IMR-90 (cell line): Measurements from ENCODE around the gene RPTOR. TPM values are rescaled to one million over a fixed set of nuclear protein-coding genes. Genes with fewer than 3 reads are reported as not detected.

Experiments used
- ATAC-seq: fragments of 200-7000 bp; cut with Tn5 transposase; 2 replicates; pipeline ENCODE4 v1.9.1; 2020; ENCODE audit warnings: low read depth, mild to moderate bottlenecking, moderate library complexity
- BruUV-seq: library from RNA; stranded (reverse); fragments of 400-500 nt; replicated peaks from 2 replicates; lab custom pipeline; 2021; lab: Mats Ljungman, UMichigan
- CTCF ChIA-PET: fragments of 300-600 bp; formaldehyde crosslinking; extraction: SDS; loops from one replicate; lab custom pipeline; 2021; ENCODE audit warnings: antibody characterized with exemption; lab: Yijun Ruan, JAX
- POLR2A ChIA-PET: fragments of 300-600 bp; sonication (Branson Sonifier 250); formaldehyde crosslinking; loops from one replicate; lab custom pipeline; 2022; ENCODE audit warnings: antibody characterized with exemption; ENCODE audit not compliant: unreplicated experiment; lab: Charles Lee
- DNase-seq: peaks from one replicate; pipeline ENCODE4 v3.0.0; 2013
- H2AFZ ChIP-seq: replicated peaks from 2 replicates; pipeline ENCODE3; 2013; ENCODE audit warnings: low read length, mild to moderate bottlenecking; ENCODE audit not compliant: poor library complexity
- H2AK5ac ChIP-seq: 2 replicates; pipeline ENCODE4 v1.6.1; 2013; ENCODE audit warnings: low read depth, low read length, inconsistent platforms
- H2AK9ac ChIP-seq: replicated peaks from 2 replicates; pipeline ENCODE3; 2013; ENCODE audit warnings: mild to moderate bottlenecking, low read depth, low read length, moderate library complexity; ENCODE audit not compliant: poor library complexity
- H2BK120ac ChIP-seq: 2 replicates; pipeline ENCODE4 v1.6.1; 2013; ENCODE audit warnings: low read depth, low read length, inconsistent platforms
- H2BK15ac ChIP-seq: 3 replicates; pipeline ENCODE4 v1.6.1; 2013; ENCODE audit warnings: low read depth, low read length, inconsistent platforms
- H2BK20ac ChIP-seq: 2 replicates; pipeline ENCODE4 v1.6.1; 2013; ENCODE audit warnings: low read depth, mild to moderate bottlenecking, inconsistent platforms, low read length, moderate library complexity
- H2BK5ac ChIP-seq: 2 replicates; pipeline ENCODE4 v1.6.1; 2013; ENCODE audit warnings: mild to moderate bottlenecking, low read depth, low read length, inconsistent platforms; ENCODE audit not compliant: poor library complexity, severe bottlenecking
- H3K14ac ChIP-seq: replicated peaks from 2 replicates; pipeline ENCODE4 v1.6.1; 2013; ENCODE audit warnings: low read depth, low read length, inconsistent platforms
- H3K18ac ChIP-seq: 2 replicates; pipeline ENCODE4 v1.6.1; 2013; ENCODE audit warnings: low read depth, low read length, control low read depth
- H3K23ac ChIP-seq: 2 replicates; pipeline ENCODE4 v1.6.1; 2013; ENCODE audit warnings: low read depth, low read length, inconsistent platforms
- H3K27ac ChIP-seq: 2 replicates; pipeline ENCODE4 v1.5.1; 2013; ENCODE audit warnings: mild to moderate bottlenecking, control low read depth, low read length; ENCODE audit not compliant: insufficient read depth
- H3K27me3 ChIP-seq: 2 replicates; pipeline ENCODE4 v1.6.1; 2013; ENCODE audit warnings: low read length; ENCODE audit not compliant: control insufficient read depth, insufficient read depth
- H3K36me3 ChIP-seq: 2 replicates; pipeline ENCODE4 v1.6.1; 2013; ENCODE audit warnings: low read length, mixed read lengths; ENCODE audit not compliant: control insufficient read depth, insufficient read depth
- H3K4ac ChIP-seq: 2 replicates; pipeline ENCODE4 v1.6.1; 2013; ENCODE audit warnings: low read depth, low read length, inconsistent platforms
- H3K4me1 ChIP-seq: 2 replicates; pipeline ENCODE4 v1.6.1; 2013; ENCODE audit warnings: low read length, mixed read lengths; ENCODE audit not compliant: control insufficient read depth, insufficient read depth
- H3K4me2 ChIP-seq: 2 replicates; pipeline ENCODE4 v1.6.1; 2013; ENCODE audit warnings: low read depth, mild to moderate bottlenecking, control low read depth, low read length, moderate library complexity
- H3K4me3 ChIP-seq: 2 replicates; pipeline ENCODE4 v1.5.1; 2013; ENCODE audit warnings: low read depth, mild to moderate bottlenecking, control low read depth, low read length, moderate library complexity; ENCODE audit not compliant: insufficient read depth
- H3K56ac ChIP-seq: 2 replicates; pipeline ENCODE4 v1.6.1; 2013; ENCODE audit warnings: low read length, inconsistent platforms; ENCODE audit not compliant: insufficient read depth; ENCODE audit errors: extremely low read depth
- H3K79me1 ChIP-seq, 2 experiments: 2 replicates each; pipeline ENCODE4 v1.6.1; 2013; ENCODE audit warnings: low read length in 2 of 2, inconsistent platforms in 1 of 2, low read depth in 1 of 2
- H3K9ac ChIP-seq: 2 replicates; pipeline ENCODE4 v1.6.1; 2013; ENCODE audit warnings: low read depth, low read length, control low read depth
- H3K9me1 ChIP-seq: 2 replicates; pipeline ENCODE4 v1.6.1; 2013; ENCODE audit warnings: low read length, inconsistent platforms; ENCODE audit not compliant: insufficient read depth
- H3K9me3 ChIP-seq: 2 replicates; pipeline ENCODE4 v1.6.1; 2013; ENCODE audit warnings: low read length; ENCODE audit not compliant: control insufficient read depth, insufficient read depth
- H4K20me1 ChIP-seq: 2 replicates; pipeline ENCODE4 v1.6.1; 2013; ENCODE audit warnings: low read length, inconsistent platforms; ENCODE audit not compliant: insufficient read depth
- H4K5ac ChIP-seq: 2 replicates; pipeline ENCODE4 v1.6.1; 2013; ENCODE audit warnings: mild to moderate bottlenecking, low read depth, low read length, control low read depth
- H4K8ac ChIP-seq, 2 experiments: 2 replicates each; pipeline ENCODE4 v1.6.1; 2013; ENCODE audit warnings: low read depth in 2 of 2, low read length in 2 of 2, control low read depth in 1 of 2, inconsistent platforms in 1 of 2
- H4K91ac ChIP-seq: 2 replicates; pipeline ENCODE4 v1.6.1; 2013; ENCODE audit warnings: low read depth, low read length, inconsistent platforms; ENCODE audit not compliant: insufficient read depth
- BHLHE40 ChIP-seq: fragments of 150-350 bp; IDR thresholded peaks from 2 replicates; pipeline ENCODE4 v1.6.1; 2016; ENCODE audit warnings: mild to moderate bottlenecking, low read depth, low read length
- CEBPB ChIP-seq: IDR thresholded peaks from 2 replicates; pipeline ENCODE4 v1.6.1; 2012; ENCODE audit warnings: low read depth, low read length, improper control_type of control experiment
- CHD1 ChIP-seq: IDR thresholded peaks from 2 replicates; pipeline ENCODE4 v1.6.1; 2012; ENCODE audit warnings: low read depth, low read length, improper control_type of control experiment
- CTCF ChIP-seq: conservative IDR thresholded peaks from 2 replicates; pipeline ENCODE4 v1.5.1; 2012; ENCODE audit warnings: mild to moderate bottlenecking, low read depth, low read length, improper control_type of control experiment
- FOS ChIP-seq: fragments of 150-350 bp; IDR thresholded peaks from 2 replicates; pipeline ENCODE4 v1.6.1; 2016; ENCODE audit warnings: low read depth, low read length
- MAFK ChIP-seq: IDR thresholded peaks from 2 replicates; pipeline ENCODE4 v1.6.1; 2012; ENCODE audit warnings: low read depth, low read length, improper control_type of control experiment
- MAZ ChIP-seq: IDR thresholded peaks from 2 replicates; pipeline ENCODE4 v1.6.1; 2012; ENCODE audit warnings: low read depth, mild to moderate bottlenecking, low read length, improper control_type of control experiment, moderate library complexity, borderline replicate concordance
- MXI1 ChIP-seq: IDR thresholded peaks from 2 replicates; pipeline ENCODE4 v1.6.1; 2012; ENCODE audit warnings: low read depth, mild to moderate bottlenecking, low read length, moderate library complexity, borderline replicate concordance
- NFE2L2 ChIP-seq: fragments of 150-350 bp; IDR thresholded peaks from 2 replicates; pipeline ENCODE4 v1.6.1; 2016; ENCODE audit warnings: low read depth, mild to moderate bottlenecking, low read length
- POLR2A ChIP-seq: IDR thresholded peaks from 2 replicates; pipeline ENCODE4 v1.6.1; 2012; ENCODE audit warnings: mild to moderate bottlenecking, low read depth, low read length
- RAD21 ChIP-seq: IDR thresholded peaks from 2 replicates; pipeline ENCODE4 v1.6.1; 2012; ENCODE audit warnings: low read length, improper control_type of control experiment
- RCOR1 ChIP-seq: IDR thresholded peaks from 2 replicates; pipeline ENCODE4 v1.6.1; 2012; ENCODE audit warnings: mild to moderate bottlenecking, low read length, improper control_type of control experiment; ENCODE audit not compliant: insufficient replicate concordance
- RFX5 ChIP-seq: IDR thresholded peaks from 2 replicates; pipeline ENCODE4 v1.8.0; 2012; ENCODE audit warnings: low read depth, mild to moderate bottlenecking, low read length, moderate library complexity
- SMC3 ChIP-seq: fragments of 150-350 bp; IDR thresholded peaks from 2 replicates; pipeline ENCODE4 v1.6.1; 2016; ENCODE audit warnings: low read depth, mild to moderate bottlenecking, antibody characterized with exemption, low read length, moderate library complexity
- WGBS, 2 experiments: methylation state at CpG; one replicate each; pipeline versions ENCODE4 v1.1.5 to v1.1.7; 2013; ENCODE audit warnings: missing lambda C conversion rate in 2 of 2; ENCODE audit not compliant: insufficient read length in 1 of 2; ENCODE audit errors: extremely low coverage in 2 of 2; 5-methylcytosine and 5-hydroxymethylcytosine counted together
- dilution Hi-C: fragments of 300-500 bp; cut with HindIII; formaldehyde crosslinking; loops from one replicate; pipeline ENCODE4 v1.14.3; 2018; ENCODE audit warnings: low sequenced_read_pairs; ENCODE audit not compliant: unreplicated experiment
- in situ Hi-C: fragments of 300-500 bp; cut with MboI; formaldehyde crosslinking; loops from 3 replicates; pipeline ENCODE4 v1.14.3; 2019; ENCODE audit warnings: low sequenced_read_pairs, inconsistent platforms, mixed read lengths
- intact Hi-C: fragments of 100-400 bp; cut with micrococcal nuclease; formaldehyde crosslinking; loops from 2 replicates; pipeline ENCODE4 v1.10.0; 2022
- polyA plus RNA-seq, 3 experiments: library from polyadenylated mRNA; depleted of rRNA; stranded (reverse); fragments of >200 nt; gene quantifications; 2 replicates each; pipeline ENCODE4 v1.2.3, GENCODE V29; 2012; ENCODE audit warnings: low replicate concordance in 1 of 3
- total RNA-seq: library from RNA; depleted of rRNA; stranded (reverse); fragments of >200 nt; gene quantifications from 2 replicates; pipeline ENCODE4 v1.2.3, GENCODE V29; 2012
- TF ChIP-seq, protein P1 (sequence below): fragments of 150-350 bp; IDR thresholded peaks from 2 replicates; pipeline ENCODE4 v1.6.1; 2016; ENCODE audit warnings: low read depth, mild to moderate bottlenecking, low read length, moderate library complexity, borderline replicate concordance

RPTOR gene
- total and polyA plus RNA-seq, 2 of the 4 experiments (the other 2 are of a cell fraction), result 10.8 to 14.7 TPM

DNA sequence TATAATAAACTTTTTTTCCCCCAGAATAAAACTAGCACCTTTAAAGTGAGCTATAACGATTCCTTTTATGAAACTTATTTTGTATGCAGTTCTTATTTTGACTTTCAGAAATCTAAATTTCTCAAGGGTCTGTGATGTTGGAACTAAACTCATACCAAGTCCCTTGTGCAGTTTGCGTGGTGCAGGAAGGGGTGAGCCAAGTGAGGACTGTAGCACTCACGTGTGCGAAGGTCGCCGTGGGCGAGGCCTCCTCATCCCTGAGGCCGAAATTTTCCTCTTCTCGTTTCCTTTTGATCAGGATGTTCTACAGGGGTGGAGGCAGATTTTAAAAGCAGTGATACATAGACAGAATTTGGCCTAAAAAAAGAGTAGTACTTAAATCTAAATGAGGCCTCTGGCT, 73.7 kb downstream of the RPTOR start:
- Histone ChIP-seq H3K27ac (no peak overlapping the region), H3K4me2 (no peak overlapping the region), H3K9me3 (no peaks in the 10 kb centered on the region), H2BK120ac (no peak overlapping the region), H3K23ac (no peak overlapping the region), H3K18ac (no peak overlapping the region), H4K5ac (no peak overlapping the region), H2AFZ (no peak overlapping the region), H3K56ac (no peak overlapping the region), H2AK9ac (no peak overlapping the region), H3K14ac (no peak overlapping the region), H2BK5ac (no peak overlapping the region), H4K8ac (no peak overlapping the region), H3K9me1 (peaks cover 11% of the 10 kb centered on the region), H3K79me1 (peaks cover 28 to 69% of the 10 kb centered on the region in 2 experiments), H3K36me3 (no peaks in the 10 kb centered on the region), H4K91ac (no peak overlapping the region), H3K4me3 (no peak overlapping the region), H2BK15ac (no peak overlapping the region), H2BK20ac (no peak overlapping the region), H3K4me1 (peaks cover 5% of the 10 kb centered on the region; the same call in 1 of the 2 replicates), H3K27me3 (no peaks in the 10 kb centered on the region), H3K4ac (0 out of 2 replicates have a peak overlapping the region, but pooled peaks have one; percentile 39), H3K9ac (no peak overlapping the region), H4K20me1 (peaks cover 21% of the 10 kb centered on the region), H2AK5ac (no peak overlapping the region)
- ATAC-seq, result no peak
- ChIA-PET POLR2A (no interaction called here), CTCF (no interaction called here)
- in situ Hi-C loops (no loop called here), dilution Hi-C loops (no loop called here), intact Hi-C loops (no loop called here)
- BruUV-seq, result no TSS peak
- 94% methylated on average over 5 of the region's 9 CpGs; no CpG with 5 or more reads in 1 of the 2 experiments for WGBS, 2 experiments
- no peak for DNase-seq
- TF ChIP-seq BHLHE40 (no peak), CTCF (no peak), MXI1 (no peak), CEBPB (no peak), RFX5 (no peak), FOS (no peak), NFE2L2 (no peak), RAD21 (no peak), SMC3 (no peak), MAZ (no peak), CHD1 (no peak), RCOR1 (no peak), POLR2A (no peak), MAFK (no peak)
- TF ChIP-seq, protein P1, sequence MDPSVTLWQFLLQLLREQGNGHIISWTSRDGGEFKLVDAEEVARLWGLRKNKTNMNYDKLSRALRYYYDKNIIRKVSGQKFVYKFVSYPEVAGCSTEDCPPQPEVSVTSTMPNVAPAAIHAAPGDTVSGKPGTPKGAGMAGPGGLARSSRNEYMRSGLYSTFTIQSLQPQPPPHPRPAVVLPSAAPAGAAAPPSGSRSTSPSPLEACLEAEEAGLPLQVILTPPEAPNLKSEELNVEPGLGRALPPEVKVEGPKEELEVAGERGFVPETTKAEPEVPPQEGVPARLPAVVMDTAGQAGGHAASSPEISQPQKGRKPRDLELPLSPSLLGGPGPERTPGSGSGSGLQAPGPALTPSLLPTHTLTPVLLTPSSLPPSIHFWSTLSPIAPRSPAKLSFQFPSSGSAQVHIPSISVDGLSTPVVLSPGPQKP, result no peak
